DMS79 (cell line): ENCODE results near the gene GPR108.
A peak's percentile ranks its signal among the peaks of the same experiment; 100 is the strongest.
"Not testable (repeated sequence)": the region's sequence is repeated elsewhere in the genome, so short reads cannot be mapped to it uniquely, and the experiment has no call there.

Experiments used
- DNase-seq: peaks from one replicate; lab custom pipeline; 2025; lab: John Stamatoyannopoulos, UW

Gene GPR108

GRCh38 chr19:6737284-6737872 is at the start of gene GPR108:
Gene GPR108 (minus strand): TSS chr19:6737580. CDS start chr19:6737576, 4 bp downstream.
- DNase-seq, result peak; percentile 99

GRCh38 chr19:6779206-6779605 is 41.8 kb upstream of the GPR108 start:
- DNase-seq, result no peak

- DNase-seq, result no peak
Observed at GRCh38 chr19:6778386-6778785, 41.0 kb upstream of the GPR108 start.

GRCh38 chr19:6777434-6777833 is 40.1 kb upstream of the GPR108 start:
- no peak for DNase-seq

GRCh38 chr19:6776999-6777398 is 39.6 kb upstream of the GPR108 start:
- DNase-seq, result no peak

GRCh38 chr19:6776045-6776444 is 38.7 kb upstream of the GPR108 start:
- not testable (repeated sequence) for DNase-seq

GRCh38 chr19:6774821-6775707 is 37.7 kb upstream of the GPR108 start:
- DNase-seq, result no peak

- no peak for DNase-seq
Observed at GRCh38 chr19:6773323-6773931, 36.0 kb upstream of the GPR108 start.

- DNase-seq, result no peak
Observed at GRCh38 chr19:6772866-6773322, 35.5 kb upstream of the GPR108 start.

- no peak for DNase-seq
Observed at GRCh38 chr19:6772028-6772865, 34.9 kb upstream of the GPR108 start, which contains the start of gene VAV1. Gene VAV1 (plus strand): TSS chr19:6772708. CDS start chr19:6772808, 100 bp downstream.

- DNase-seq, result not testable (repeated sequence)
Observed at GRCh38 chr19:6771648-6772027, 34.3 kb upstream of the GPR108 start.

- DNase-seq, result no peak
Observed at GRCh38 chr19:6769006-6769619, 31.7 kb upstream of the GPR108 start.

GRCh38 chr19:6768236-6768785 is 30.9 kb upstream of the GPR108 start:
- no peak for DNase-seq

- peak; percentile 47 for DNase-seq
Observed at GRCh38 chr19:6767357-6768235, 30.2 kb upstream of the GPR108 start, which contains the start of gene SH2D3A. Gene SH2D3A (minus strand): TSS chr19:6767435. CDS start chr19:6763748, 3,687 bp downstream.

- no peak for DNase-seq
Observed at GRCh38 chr19:6767081-6767356, 29.6 kb upstream of the GPR108 start.

GRCh38 chr19:6766357-6767080 is 29.1 kb upstream of the GPR108 start:
- no peak for DNase-seq

GRCh38 chr19:6765738-6766356 is 28.5 kb upstream of the GPR108 start:
- peak; percentile 41 for DNase-seq

- DNase-seq, result not testable (repeated sequence)
Observed at GRCh38 chr19:6762253-6762797, 24.9 kb upstream of the GPR108 start.
